ENCODE data around the gene LCN2.

LCN2 gene

GRCh38 chr9:128121924-128122808 lies 27.1 kb upstream of the LCN2 start:
- H3K4me3 ChIP-seq (ENCODE audit: insufficient read depth, low read depth, low read length) = no peak overlapping the region
- H3K27me3 ChIP-seq (ENCODE audit: control insufficient read depth, insufficient read depth, low read length, poor library complexity, severe bottlenecking) = no peaks in the 10 kb centered on the region
- peaks cover 8% of the 10 kb centered on the region for H3K4me1 ChIP-seq (ENCODE audit: control insufficient read depth, insufficient read depth, low read length)
- WGBS, 2 experiments = 94% methylated on average over 27 of the region's 27 CpGs
- H3K27ac ChIP-seq (ENCODE audit: insufficient read depth, low read depth, low read length, poor library complexity, severe bottlenecking) = no peak overlapping the region
- peaks cover 11% of the 10 kb centered on the region for H3K36me3 ChIP-seq (ENCODE audit: control insufficient read depth, insufficient read depth, low read length)
- no peaks in the 10 kb centered on the region for H3K9me3 ChIP-seq (ENCODE audit: control insufficient read depth, low read length)

GRCh38 chr9:128122809-128123175 lies 26.5 kb upstream of the LCN2 start:
- Histone ChIP-seq H3K9me3 (ENCODE audit: control insufficient read depth, low read length) (no peaks in the 10 kb centered on the region), H3K27ac (ENCODE audit: insufficient read depth, low read depth, low read length, poor library complexity, severe bottlenecking) (no peak overlapping the region), H3K4me1 (ENCODE audit: control insufficient read depth, insufficient read depth, low read length) (peaks cover 6% of the 10 kb centered on the region), H3K4me3 (ENCODE audit: insufficient read depth, low read depth, low read length) (no peak overlapping the region), H3K27me3 (ENCODE audit: control insufficient read depth, insufficient read depth, low read length, poor library complexity, severe bottlenecking) (no peaks in the 10 kb centered on the region), H3K36me3 (ENCODE audit: control insufficient read depth, insufficient read depth, low read length) (peaks cover 11% of the 10 kb centered on the region)
- 96 to 97% methylated on average over 24 of the region's 24 CpGs for WGBS, 2 experiments

- Histone ChIP-seq H3K4me3 (ENCODE audit: insufficient read depth, low read depth, low read length) (no peak overlapping the region), H3K27me3 (ENCODE audit: control insufficient read depth, insufficient read depth, low read length, poor library complexity, severe bottlenecking) (peaks cover 2% of the 10 kb centered on the region), H3K27ac (ENCODE audit: insufficient read depth, low read depth, low read length, poor library complexity, severe bottlenecking) (no peak overlapping the region), H3K36me3 (ENCODE audit: control insufficient read depth, insufficient read depth, low read length) (peaks cover 11% of the 10 kb centered on the region), H3K4me1 (ENCODE audit: control insufficient read depth, insufficient read depth, low read length) (no peaks in the 10 kb centered on the region), H3K9me3 (ENCODE audit: control insufficient read depth, low read length) (no peaks in the 10 kb centered on the region)
- 95 to 96% methylated on average over 21 of the region's 21 CpGs for WGBS, 2 experiments
Observed at GRCh38 chr9:128123451-128124080, 25.7 kb upstream of the LCN2 start.

- Histone ChIP-seq H3K27me3 (ENCODE audit: control insufficient read depth, insufficient read depth, low read length, poor library complexity, severe bottlenecking) (peaks cover 11% of the 10 kb centered on the region), H3K36me3 (ENCODE audit: control insufficient read depth, insufficient read depth, low read length) (peaks cover 11% of the 10 kb centered on the region), H3K9me3 (ENCODE audit: control insufficient read depth, low read length) (no peaks in the 10 kb centered on the region), H3K4me3 (ENCODE audit: insufficient read depth, low read depth, low read length) (no peak overlapping the region), H3K27ac (ENCODE audit: insufficient read depth, low read depth, low read length, poor library complexity, severe bottlenecking) (no peak overlapping the region), H3K4me1 (ENCODE audit: control insufficient read depth, insufficient read depth, low read length) (no peaks in the 10 kb centered on the region)
- 94 to 95% methylated on average over 8 of the region's 8 CpGs for WGBS, 2 experiments
Observed at GRCh38 chr9:128124451-128124850, 24.8 kb upstream of the LCN2 start.

GRCh38 chr9:128124873-128125579 lies 24.2 kb upstream of the LCN2 start:
- Histone ChIP-seq H3K27ac (ENCODE audit: insufficient read depth, low read depth, low read length, poor library complexity, severe bottlenecking) (no peak overlapping the region), H3K27me3 (ENCODE audit: control insufficient read depth, insufficient read depth, low read length, poor library complexity, severe bottlenecking) (peaks cover 11% of the 10 kb centered on the region), H3K4me3 (ENCODE audit: insufficient read depth, low read depth, low read length) (no peak overlapping the region), H3K36me3 (ENCODE audit: control insufficient read depth, insufficient read depth, low read length) (peaks cover 11% of the 10 kb centered on the region), H3K9me3 (ENCODE audit: control insufficient read depth, low read length) (no peaks in the 10 kb centered on the region), H3K4me1 (ENCODE audit: control insufficient read depth, insufficient read depth, low read length) (no peaks in the 10 kb centered on the region)
- WGBS, 2 experiments = 78 to 83% methylated on average over 16 of the region's 16 CpGs

- Histone ChIP-seq H3K9me3 (ENCODE audit: control insufficient read depth, low read length) (no peaks in the 10 kb centered on the region), H3K4me1 (ENCODE audit: control insufficient read depth, insufficient read depth, low read length) (no peaks in the 10 kb centered on the region), H3K27me3 (ENCODE audit: control insufficient read depth, insufficient read depth, low read length, poor library complexity, severe bottlenecking) (peaks cover 11% of the 10 kb centered on the region), H3K27ac (ENCODE audit: insufficient read depth, low read depth, low read length, poor library complexity, severe bottlenecking) (no peak overlapping the region), H3K36me3 (ENCODE audit: control insufficient read depth, insufficient read depth, low read length) (peaks cover 8% of the 10 kb centered on the region), H3K4me3 (ENCODE audit: insufficient read depth, low read depth, low read length) (no peak overlapping the region)
- WGBS, 2 experiments = 88 to 89% methylated on average over 10 of the region's 10 CpGs
Observed at GRCh38 chr9:128125580-128126354, 23.5 kb upstream of the LCN2 start.

- no peaks in the 10 kb centered on the region for H3K4me1 ChIP-seq (ENCODE audit: control insufficient read depth, insufficient read depth, low read length)
- no peaks in the 10 kb centered on the region for H3K9me3 ChIP-seq (ENCODE audit: control insufficient read depth, low read length)
- H3K27ac ChIP-seq (ENCODE audit: insufficient read depth, low read depth, low read length, poor library complexity, severe bottlenecking) = peak within 1 kb of the TSS; percentile 38
- peaks cover 3% of the 10 kb centered on the region for H3K36me3 ChIP-seq (ENCODE audit: control insufficient read depth, insufficient read depth, low read length)
- H3K27me3 ChIP-seq (ENCODE audit: control insufficient read depth, insufficient read depth, low read length, poor library complexity, severe bottlenecking) = peaks cover 11% of the 10 kb centered on the region
- 0% methylated on average over 56 of the region's 56 CpGs for WGBS, 2 experiments
- peak within 1 kb of the TSS; percentile 95 for H3K4me3 ChIP-seq (ENCODE audit: insufficient read depth, low read depth, low read length)
Observed at GRCh38 chr9:128127568-128127989, 21.7 kb upstream of the LCN2 start, which contains the start of gene PTGES2. Gene PTGES2, minus strand, starts transcription at chr9:128127729. Its CDS starts 12 bp downstream, at chr9:128127717.

GRCh38 chr9:128127990-128128835 lies 21.0 kb upstream of the LCN2 start:
- no peaks in the 10 kb centered on the region for H3K4me1 ChIP-seq (ENCODE audit: control insufficient read depth, insufficient read depth, low read length)
- H3K4me3 ChIP-seq (ENCODE audit: insufficient read depth, low read depth, low read length) = peak overlapping the region; percentile 95
- H3K27ac ChIP-seq (ENCODE audit: insufficient read depth, low read depth, low read length, poor library complexity, severe bottlenecking) = peak overlapping the region; percentile 38
- 1% methylated on average over 82 of the region's 82 CpGs for WGBS, 2 experiments
- H3K9me3 ChIP-seq (ENCODE audit: control insufficient read depth, low read length) = no peaks in the 10 kb centered on the region
- H3K27me3 ChIP-seq (ENCODE audit: control insufficient read depth, insufficient read depth, low read length, poor library complexity, severe bottlenecking) = peaks cover 11% of the 10 kb centered on the region
- H3K36me3 ChIP-seq (ENCODE audit: control insufficient read depth, insufficient read depth, low read length) = no peaks in the 10 kb centered on the region

Measured in ectodermal cell (in vitro differentiated cells).